Glutamatergic neuron (in vitro differentiated cells): ENCODE measurements around the gene TULP3. TPM values are rescaled to one million over a fixed set of nuclear protein-coding genes. Genes with fewer than 3 reads are reported as not detected.

Experiments used
- DNase-seq: peaks from one replicate; pipeline ENCODE4 v3.0.0; 2022
- H3K27ac Mint-ChIP-seq: one replicate; pipeline ENCODE4 v1.8.0; 2020; ENCODE audit warnings: mild to moderate bottlenecking, mixed read lengths, inconsistent platforms; ENCODE audit not compliant: unreplicated experiment
- H3K27me3 Mint-ChIP-seq: one replicate; pipeline ENCODE4 v1.8.0; 2020; ENCODE audit warnings: mild to moderate bottlenecking, moderate library complexity, mixed read lengths, inconsistent platforms; ENCODE audit not compliant: unreplicated experiment
- H3K36me3 Mint-ChIP-seq: one replicate; pipeline ENCODE4 v1.8.0; 2020; ENCODE audit warnings: mild to moderate bottlenecking, mixed read lengths, inconsistent platforms; ENCODE audit not compliant: unreplicated experiment
- H3K4me1 Mint-ChIP-seq: one replicate; pipeline ENCODE4 v1.8.0; 2020; ENCODE audit warnings: mild to moderate bottlenecking, low read depth, mixed read lengths, inconsistent platforms; ENCODE audit not compliant: unreplicated experiment
- H3K4me3 Mint-ChIP-seq: one replicate; pipeline ENCODE4 v1.8.0; 2020; ENCODE audit warnings: mild to moderate bottlenecking, mixed read lengths, inconsistent platforms; ENCODE audit not compliant: unreplicated experiment
- H3K9me3 Mint-ChIP-seq: one replicate; pipeline ENCODE4 v1.8.0; 2020; ENCODE audit warnings: mild to moderate bottlenecking, moderate library complexity, mixed read lengths, inconsistent platforms; ENCODE audit not compliant: unreplicated experiment
- total RNA-seq: library from RNA; stranded (reverse); fragmentation: NEBNext Ultra II Directional; extraction: Animal tissue kit (Norgen Biotek cat#: 25700); gene quantifications from one replicate; pipeline ENCODE4 v1.2.1, GENCODE V29; 2021; ENCODE audit not compliant: unreplicated experiment
- TF ChIP-seq, protein P1 (sequence below): fragments of 200-600 bp; sonication (generic); IDR thresholded peaks from one replicate; pipeline ENCODE4 v1.5.0; 2021; ENCODE audit not compliant: partially characterized antibody, unreplicated experiment

TULP3 gene
- total RNA-seq, 1 donor from 2014 or later: 12.5 TPM

DNA sequence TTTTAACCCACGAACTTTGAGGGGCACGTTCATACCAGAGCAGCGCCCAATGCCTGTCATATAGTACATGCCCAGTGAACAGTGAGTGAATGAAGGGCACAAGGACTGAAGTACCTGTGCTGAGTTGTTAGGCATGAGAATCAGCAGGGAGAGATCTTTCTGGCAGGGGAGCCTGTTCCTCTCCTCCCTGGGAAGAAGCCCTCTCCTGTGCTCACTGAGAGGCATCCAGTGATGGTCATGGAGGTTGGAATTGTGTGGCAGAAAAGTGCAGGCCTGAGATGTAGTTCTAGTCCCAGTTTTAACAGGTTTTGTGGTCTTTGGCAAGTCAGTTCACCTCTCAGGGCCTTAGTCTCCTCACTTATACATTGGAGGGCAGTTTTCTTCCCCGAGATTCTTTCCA, 89.1 kb downstream of the TULP3 start:
- TF ChIP-seq, protein P1, sequence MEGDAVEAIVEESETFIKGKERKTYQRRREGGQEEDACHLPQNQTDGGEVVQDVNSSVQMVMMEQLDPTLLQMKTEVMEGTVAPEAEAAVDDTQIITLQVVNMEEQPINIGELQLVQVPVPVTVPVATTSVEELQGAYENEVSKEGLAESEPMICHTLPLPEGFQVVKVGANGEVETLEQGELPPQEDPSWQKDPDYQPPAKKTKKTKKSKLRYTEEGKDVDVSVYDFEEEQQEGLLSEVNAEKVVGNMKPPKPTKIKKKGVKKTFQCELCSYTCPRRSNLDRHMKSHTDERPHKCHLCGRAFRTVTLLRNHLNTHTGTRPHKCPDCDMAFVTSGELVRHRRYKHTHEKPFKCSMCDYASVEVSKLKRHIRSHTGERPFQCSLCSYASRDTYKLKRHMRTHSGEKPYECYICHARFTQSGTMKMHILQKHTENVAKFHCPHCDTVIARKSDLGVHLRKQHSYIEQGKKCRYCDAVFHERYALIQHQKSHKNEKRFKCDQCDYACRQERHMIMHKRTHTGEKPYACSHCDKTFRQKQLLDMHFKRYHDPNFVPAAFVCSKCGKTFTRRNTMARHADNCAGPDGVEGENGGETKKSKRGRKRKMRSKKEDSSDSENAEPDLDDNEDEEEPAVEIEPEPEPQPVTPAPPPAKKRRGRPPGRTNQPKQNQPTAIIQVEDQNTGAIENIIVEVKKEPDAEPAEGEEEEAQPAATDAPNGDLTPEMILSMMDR: no peak
- Mint-ChIP-seq H3K27ac (no peak overlapping the region), H3K4me1 (peaks cover 13% of the 10 kb centered on the region)

DNA sequence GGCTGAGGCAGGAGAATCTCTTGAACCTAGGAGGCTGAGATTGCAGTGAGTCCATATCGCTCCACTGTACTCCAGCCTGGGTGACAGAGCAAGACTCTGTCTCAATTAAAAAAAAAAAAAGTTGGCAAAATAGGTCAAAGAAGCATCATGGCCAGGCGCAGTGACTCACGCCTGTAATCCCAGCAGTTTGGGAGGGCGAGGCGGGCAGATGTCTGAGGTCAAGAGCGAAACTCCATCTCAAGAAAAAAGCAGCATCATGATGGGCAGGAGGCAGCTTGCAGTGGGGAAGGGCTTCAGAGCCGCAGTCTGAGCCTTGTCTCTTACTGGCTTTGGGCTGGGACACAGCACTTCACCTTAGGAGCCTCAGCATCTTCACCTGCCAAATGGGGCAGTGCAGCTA, 89.9 kb downstream of the TULP3 start:
- TF ChIP-seq, protein P1: no peak
- DNase-seq: no peak
- peaks cover 2% of the 10 kb centered on the region for H3K9me3 Mint-ChIP-seq
- H3K4me3 Mint-ChIP-seq: no peak overlapping the region
- no peak overlapping the region for H3K27ac Mint-ChIP-seq
- H3K36me3 Mint-ChIP-seq: no peaks in the 10 kb centered on the region
- H3K4me1 Mint-ChIP-seq: peaks cover 13% of the 10 kb centered on the region
- H3K27me3 Mint-ChIP-seq: peaks cover 4% of the 10 kb centered on the region

More for the DNA sequence above, 89.1 kb downstream of the TULP3 start:
- H3K36me3 Mint-ChIP-seq: no peaks in the 10 kb centered on the region
- no peak for DNase-seq
- H3K9me3 Mint-ChIP-seq: peaks cover 2% of the 10 kb centered on the region
- no peak overlapping the region for H3K4me3 Mint-ChIP-seq
- H3K27me3 Mint-ChIP-seq: peaks cover 4% of the 10 kb centered on the region

DNA sequence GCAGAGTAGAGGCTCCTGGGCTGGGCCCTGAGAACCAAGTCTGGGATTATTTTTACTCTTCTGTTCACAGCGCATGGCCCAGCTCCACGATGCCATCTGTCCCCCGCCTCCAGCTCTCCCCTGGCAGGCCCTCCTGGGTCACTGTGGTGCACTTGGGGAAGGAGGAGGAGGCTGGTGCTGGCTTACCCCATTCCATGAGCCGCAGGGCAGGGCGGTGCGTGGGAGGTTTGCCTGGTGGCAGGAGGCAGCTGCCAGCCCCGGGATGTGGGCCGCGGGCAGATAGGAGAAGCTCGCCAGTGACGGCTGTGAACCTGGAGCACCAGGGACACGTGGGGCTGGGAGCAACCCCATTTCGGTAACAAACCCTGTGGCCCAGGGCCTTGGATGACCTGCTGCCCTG, 91.7 kb downstream of the TULP3 start:
- Mint-ChIP-seq H3K9me3 (peaks cover 5% of the 10 kb centered on the region), H3K4me3 (no peak overlapping the region), H3K27me3 (peaks cover 8% of the 10 kb centered on the region), H3K36me3 (peaks cover 4% of the 10 kb centered on the region), H3K27ac (no peak overlapping the region), H3K4me1 (peaks cover 13% of the 10 kb centered on the region)
- TF ChIP-seq, protein P1: no peak
- DNase-seq: no peak

DNA sequence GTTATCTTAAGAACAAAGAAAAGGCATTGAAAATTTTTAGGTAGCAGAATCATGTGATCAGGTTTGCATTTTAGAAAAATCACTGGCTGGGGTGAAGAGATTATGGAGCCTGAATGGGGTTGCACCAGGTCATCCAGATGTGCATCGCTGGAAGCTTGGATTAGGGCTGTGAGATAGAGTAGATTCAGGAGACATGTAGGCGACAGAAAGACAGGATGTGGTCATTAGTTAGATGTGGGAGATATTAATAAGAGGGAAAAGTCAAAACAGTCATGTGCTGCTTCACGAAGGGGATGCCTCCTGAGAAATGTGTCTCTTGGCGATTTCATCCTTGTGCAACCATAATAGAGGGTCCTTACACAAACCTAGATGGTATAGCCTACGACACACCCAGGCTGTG, 93.6 kb downstream of the TULP3 start:
- no peak for DNase-seq
- no peak overlapping the region for H3K27ac Mint-ChIP-seq
- peaks cover 5% of the 10 kb centered on the region for H3K9me3 Mint-ChIP-seq
- peaks cover 4% of the 10 kb centered on the region for H3K36me3 Mint-ChIP-seq
- H3K27me3 Mint-ChIP-seq: peaks cover 6% of the 10 kb centered on the region
- TF ChIP-seq, protein P1: no peak
- H3K4me3 Mint-ChIP-seq: no peak overlapping the region
- peaks cover 9% of the 10 kb centered on the region for H3K4me1 Mint-ChIP-seq

DNA sequence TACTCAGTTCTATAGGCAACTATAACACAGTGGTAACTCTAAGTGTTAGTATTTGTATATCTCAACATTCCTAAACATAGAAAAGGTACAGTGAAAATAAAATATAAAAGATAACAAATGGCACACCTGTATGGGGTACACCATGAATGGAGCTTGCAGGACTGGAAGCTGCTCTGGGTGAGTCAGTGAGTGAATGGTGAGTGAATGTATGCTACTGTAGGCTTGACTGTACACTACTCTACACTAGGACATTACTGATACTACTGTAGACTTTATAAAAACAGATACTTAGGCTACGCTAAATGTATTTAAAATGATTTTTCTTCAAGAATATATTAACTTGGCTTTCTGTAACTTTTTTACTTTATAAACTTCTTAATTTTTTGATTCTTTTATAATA, 94.0 kb downstream of the TULP3 start:
- peaks cover 9% of the 10 kb centered on the region for H3K4me1 Mint-ChIP-seq
- H3K27ac Mint-ChIP-seq: no peak overlapping the region
- DNase-seq: no peak
- peaks cover 5% of the 10 kb centered on the region for H3K9me3 Mint-ChIP-seq
- H3K27me3 Mint-ChIP-seq: peaks cover 6% of the 10 kb centered on the region
- H3K4me3 Mint-ChIP-seq: no peak overlapping the region
- TF ChIP-seq, protein P1: no peak
- H3K36me3 Mint-ChIP-seq: peaks cover 6% of the 10 kb centered on the region
